Measurements from ENCODE around the gene SPHK2. TPM values are rescaled to one million over a fixed set of nuclear protein-coding genes. Genes with fewer than 3 reads are reported as not detected.

SPHK2 gene
- total and polyA plus RNA-seq, 2 of the 8 experiments (the other 6 are each of a cell fraction or from before 2014, with no cell fraction given), result 43.9 to 60.9 TPM

DNA sequence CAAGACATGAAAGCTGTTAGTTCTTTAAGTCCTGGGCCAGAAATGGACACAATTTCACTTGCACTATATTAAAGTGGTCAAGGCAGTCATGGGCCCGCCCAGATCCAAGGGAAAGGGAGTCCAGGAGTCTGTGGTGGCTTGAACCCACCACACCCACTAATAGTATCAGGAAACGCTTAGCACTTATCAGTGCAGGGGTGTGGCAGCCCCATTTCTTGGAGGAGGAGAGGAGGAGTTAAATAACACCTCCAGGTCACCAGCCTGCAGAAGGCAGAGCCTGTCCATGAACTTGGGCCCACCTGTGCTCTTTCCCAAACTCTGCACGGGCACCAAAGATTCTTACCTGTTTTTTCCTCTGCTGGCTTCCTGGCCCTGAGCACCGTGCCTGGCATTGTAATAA lies 58.9 kb downstream of the SPHK2 start:
- WGBS, 2 experiments (ENCODE audit: extremely low coverage in 1 of 2, insufficient coverage in 1 of 2, insufficient read length in 1 of 2, insufficient replicate concordance in 2 of 2, low coverage in 1 of 2, low lambda C conversion rate in 2 of 2, missing lambda C conversion rate in 1 of 2), result 81% methylated on average over 4 of the region's 4 CpGs; no CpG with 5 or more reads in 1 of the 2 experiments
- H3K23ac ChIP-seq (ENCODE audit: insufficient read length), result no peak overlapping the region
- no peak overlapping the region for H3K27ac ChIP-seq (ENCODE audit: low read depth, low read length)
- H2BK20ac ChIP-seq (ENCODE audit: low read length), result no peak overlapping the region
- no peak overlapping the region for H4K5ac ChIP-seq (ENCODE audit: insufficient read length, low read depth, low read length)
- H3K4me3 ChIP-seq (ENCODE audit: extremely low read depth in 1 of 4, insufficient read depth in 2 of 4, low read depth in 3 of 4, low read length in 4 of 4), result no peak overlapping the region
- TF ChIP-seq, protein P1, sequence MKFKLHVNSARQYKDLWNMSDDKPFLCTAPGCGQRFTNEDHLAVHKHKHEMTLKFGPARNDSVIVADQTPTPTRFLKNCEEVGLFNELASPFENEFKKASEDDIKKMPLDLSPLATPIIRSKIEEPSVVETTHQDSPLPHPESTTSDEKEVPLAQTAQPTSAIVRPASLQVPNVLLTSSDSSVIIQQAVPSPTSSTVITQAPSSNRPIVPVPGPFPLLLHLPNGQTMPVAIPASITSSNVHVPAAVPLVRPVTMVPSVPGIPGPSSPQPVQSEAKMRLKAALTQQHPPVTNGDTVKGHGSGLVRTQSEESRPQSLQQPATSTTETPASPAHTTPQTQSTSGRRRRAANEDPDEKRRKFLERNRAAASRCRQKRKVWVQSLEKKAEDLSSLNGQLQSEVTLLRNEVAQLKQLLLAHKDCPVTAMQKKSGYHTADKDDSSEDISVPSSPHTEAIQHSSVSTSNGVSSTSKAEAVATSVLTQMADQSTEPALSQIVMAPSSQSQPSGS (IDR thresholded peaks at IDR 0.05; ENCODE audit: low read length), result no peak
- TF ChIP-seq KDM4A (IDR thresholded peaks at IDR 0.05; ENCODE audit: low read depth, low read length, severe bottlenecking), result no peak
- TF ChIP-seq POLR2A (IDR thresholded peaks at IDR 0.05; ENCODE audit: control extremely low read depth in 1 of 2, low read depth in 2 of 2, low read length in 2 of 2), result no peak
- no peak for TF ChIP-seq HDAC2 (IDR thresholded peaks at IDR 0.05; ENCODE audit: borderline replicate concordance in 1 of 2, low read depth in 2 of 2, low read length in 2 of 2)
- no peak for TF ChIP-seq SP1 (IDR thresholded peaks at IDR 0.05; ENCODE audit: low read depth, low read length)
- TF ChIP-seq RXRA (IDR thresholded peaks at IDR 0.05; ENCODE audit: insufficient read depth, low read depth, low read length), result no peak
- TF ChIP-seq SP4 (IDR thresholded peaks at IDR 0.05; ENCODE audit: low read length), result no peak
- TF ChIP-seq NANOG (IDR thresholded peaks at IDR 0.05; ENCODE audit: insufficient read depth, low read depth, low read length, poor library complexity, severe bottlenecking), result no peak
- TF ChIP-seq POU5F1 (IDR thresholded peaks at IDR 0.05; ENCODE audit: low read depth, low read length), result no peak
- no peak overlapping the region for H2BK5ac ChIP-seq (ENCODE audit: low read depth, low read length)
- H2BK15ac ChIP-seq (ENCODE audit: low read length), result no peak overlapping the region
- no peak overlapping the region for H3K56ac ChIP-seq (replicated peaks; ENCODE audit: insufficient read length, low read depth, low read length)
- no peak overlapping the region for H2BK120ac ChIP-seq (replicated peaks; ENCODE audit: low read depth, low read length)
- H3K27me3 ChIP-seq (replicated peaks in 1 of 4; ENCODE audit: control insufficient read depth in 3 of 4, extremely low read depth in 1 of 4, insufficient read depth in 3 of 4, low read length in 3 of 4), result peaks cover 0 to 5% (median 3%) of the 10 kb centered on the region in 4 experiments; a peak in 2 of 7 replicates
- no peak overlapping the region for H4K8ac ChIP-seq (ENCODE audit: extremely low read depth, insufficient read depth, low read length)
- H3K14ac ChIP-seq (ENCODE audit: insufficient read length), result no peak overlapping the region
- no peaks in the 10 kb centered on the region for H4K20me1 ChIP-seq (replicated peaks in 1 of 2; ENCODE audit: control insufficient read depth in 1 of 2, insufficient read depth in 2 of 2, low read length in 2 of 2)
- no peaks in the 10 kb centered on the region for H3K9me3 ChIP-seq (ENCODE audit: insufficient read depth in 2 of 2, low read depth in 1 of 2, low read length in 1 of 2)
- H3K9ac ChIP-seq (replicated peaks in 1 of 4; ENCODE audit: extremely low read depth in 1 of 4, low read depth in 3 of 4, low read length in 3 of 4), result no peak overlapping the region
- CTCF ChIA-PET (ENCODE audit: partially characterized antibody), result interaction anchor here (1.0 to 5.8 kb wide), 4 partner anchors 16 to 36 kb away, joined by 4 to 59 read pairs (median 29); partner anchors contain the start of gene FUT2
- H2AFZ ChIP-seq (ENCODE audit: low read length), result no peak overlapping the region
- H3K36me3 ChIP-seq (ENCODE audit: control insufficient read depth in 2 of 4, insufficient read depth in 4 of 4, low read length in 3 of 4), result no peaks in the 10 kb centered on the region
- H3K79me2 ChIP-seq (ENCODE audit: control insufficient read depth in 1 of 2, insufficient read depth in 2 of 2, low read length in 2 of 2), result no peaks in the 10 kb centered on the region
- no peak overlapping the region for H3K4ac ChIP-seq (replicated peaks; ENCODE audit: insufficient read length, low read depth, low read length)
- no peak overlapping the region for H2BK12ac ChIP-seq (ENCODE audit: low read depth, low read length)
- DNase-seq (ENCODE audit: low read depth in 1 of 2, low spot score in 2 of 2) (no peak), FAIRE-seq (no peak)
- H2AK5ac ChIP-seq (ENCODE audit: low read depth, low read length), result no peak overlapping the region
- H3K23me2 ChIP-seq (ENCODE audit: low read depth, low read length), result peaks cover 9% of the 10 kb centered on the region; the same call in 1 of the 2 replicates
- no peak overlapping the region for H3K4me2 ChIP-seq (ENCODE audit: insufficient read depth in 1 of 2, low read depth in 2 of 2, low read length in 2 of 2)
- POLR2A ChIA-PET (ENCODE audit: partially characterized antibody), result interaction anchor here (0.9 to 1.3 kb wide), 3 partner anchors 11 to 48 kb away, joined by 3 to 5 read pairs (median 3); partner anchors contain the start of gene FUT2
- H3K4me1 ChIP-seq (replicated peaks in 1 of 4; ENCODE audit: control insufficient read depth in 3 of 4, insufficient read depth in 4 of 4, low read length in 3 of 4), result peaks cover 2 to 22% (median 17%) of the 10 kb centered on the region in 4 experiments
- no peaks in the 10 kb centered on the region for H3K79me1 ChIP-seq (ENCODE audit: low read depth, low read length)
- no peak overlapping the region for H4K91ac ChIP-seq (replicated peaks; ENCODE audit: insufficient read length, low read length)
- no peak overlapping the region for H3K18ac ChIP-seq (ENCODE audit: extremely low read depth, low read length)

All from H1 (cell line).